Endothelial cell of umbilical vein (primary cell): ENCODE measurements around the gene FZD7. TPM values are rescaled to one million over a fixed set of nuclear protein-coding genes. Genes with fewer than 3 reads are reported as not detected.

Source experiments
- BruUV-seq: library from RNA; stranded (reverse); fragments of 400-500 nt; replicated peaks from 2 replicates; lab custom pipeline; 2021; lab: Mats Ljungman, UMichigan
- CTCF ChIA-PET: fragments of 300-600, 350-600 bp; sonication (Branson Sonifier 250); formaldehyde crosslinking; loops from one replicate; lab custom pipeline; 2021; ENCODE audit warnings: antibody characterized with exemption, inconsistent platforms; lab: Charles Lee
- POLR2A ChIA-PET: fragments of 300-600, 350-600 bp; sonication (Branson Sonifier 250); formaldehyde crosslinking; loops from one replicate; lab custom pipeline; 2021; ENCODE audit warnings: antibody characterized with exemption, inconsistent platforms; lab: Charles Lee
- DNase-seq: peaks from one replicate; pipeline ENCODE4 v3.0.0-alpha.2; 2011; ENCODE audit warnings: low read depth, low spot score
- FAIRE-seq: peaks from 2 replicates; lab custom pipeline; 2011; peaks lifted over from hg19 to GRCh38; lab: Jason Lieb, UNC
- H2AFZ ChIP-seq: 2 replicates; pipeline ENCODE4 v1.6.0; 2012; ENCODE audit warnings: low read depth, low read length, control low read depth, inconsistent platforms
- H3K27ac ChIP-seq: 2 replicates; pipeline ENCODE4 v1.5.1; 2011; ENCODE audit warnings: low read depth, mild to moderate bottlenecking, control low read depth, low read length, moderate library complexity; ENCODE audit not compliant: insufficient read depth
- H3K27me3 ChIP-seq, 2 experiments: 2 replicates each; pipeline versions ENCODE4 v1.6.0 to v1.6.1; 2011; ENCODE audit warnings: low read length in 2 of 2, mixed read lengths in 1 of 2; ENCODE audit not compliant: control insufficient read depth in 2 of 2, insufficient read depth in 2 of 2
- H3K36me3 ChIP-seq, 2 experiments: 2 replicates in 1 of 2; 3 replicates in 1 of 2; pipeline ENCODE4 v1.5.1; 2011; ENCODE audit warnings: low read length in 2 of 2, mild to moderate bottlenecking in 1 of 2, moderate library complexity in 1 of 2; ENCODE audit not compliant: control insufficient read depth in 2 of 2, insufficient read depth in 2 of 2; ENCODE audit errors: extremely low read depth in 1 of 2
- H3K4me1 ChIP-seq: 3 replicates; pipeline ENCODE4 v1.5.1; 2011; ENCODE audit warnings: mild to moderate bottlenecking, low read length; ENCODE audit not compliant: control insufficient read depth, insufficient read depth; ENCODE audit errors: extremely low read depth
- H3K4me2 ChIP-seq: 2 replicates; pipeline ENCODE4 v1.6.1; 2011; ENCODE audit warnings: low read length, control low read depth, mixed read lengths; ENCODE audit not compliant: insufficient read depth
- H3K4me3 ChIP-seq, 3 experiments: fragments of 200-600 bp in 1 of 3; sonication (generic), shearing (Covaris generic) in 1 of 3; replicated peaks in 1 of 3; 2 replicates each; pipeline ENCODE4 v1.5.1; 2011 to 2016; ENCODE audit warnings: control low read depth in 3 of 3, low read length in 3 of 3, mild to moderate bottlenecking in 2 of 3, inconsistent platforms in 1 of 3, low read depth in 1 of 3, moderate library complexity in 1 of 3; ENCODE audit not compliant: insufficient read depth in 1 of 3
- H3K79me2 ChIP-seq: 2 replicates; pipeline ENCODE4 v1.6.0; 2012; ENCODE audit warnings: low read length, inconsistent platforms; ENCODE audit not compliant: control insufficient read depth, insufficient read depth
- H3K9ac ChIP-seq: replicated peaks from 2 replicates; pipeline ENCODE3; 2011; ENCODE audit warnings: low read length, control low read depth; ENCODE audit not compliant: insufficient read depth; ENCODE audit errors: extremely low read depth
- H3K9me1 ChIP-seq: replicated peaks from 3 replicates; pipeline ENCODE4 v1.6.0; 2011; ENCODE audit warnings: mild to moderate bottlenecking, low read length; ENCODE audit not compliant: control insufficient read depth, insufficient read depth; ENCODE audit errors: extremely low read depth
- H3K9me3 ChIP-seq: replicated peaks from 2 replicates; pipeline ENCODE4 v1.5.1; 2012; ENCODE audit warnings: low read length, inconsistent platforms; ENCODE audit not compliant: control insufficient read depth, insufficient read depth
- H4K20me1 ChIP-seq: replicated peaks from 2 replicates; pipeline ENCODE3; 2011; ENCODE audit warnings: mild to moderate bottlenecking, low read length; ENCODE audit not compliant: control insufficient read depth, insufficient read depth; ENCODE audit errors: extremely low read depth
- CTCF ChIP-seq, 2 donors: IDR thresholded peaks; 1 replicate in 1 of 2; 2 replicates in 1 of 2; pipeline ENCODE4 v1.5.1; 2011; ENCODE audit warnings: low read length in 2 of 2, mild to moderate bottlenecking in 2 of 2, moderate library complexity in 2 of 2, control low read depth in 1 of 2, inconsistent platforms in 1 of 2, low read depth in 1 of 2; ENCODE audit not compliant: insufficient read depth in 1 of 2; ENCODE audit errors: extremely low read depth in 1 of 2
- EZH2 ChIP-seq: IDR thresholded peaks from 2 replicates; pipeline ENCODE4 v1.6.1; 2012; ENCODE audit warnings: borderline replicate concordance, low read depth, mild to moderate bottlenecking, moderate library complexity, low read length, inconsistent platforms; ENCODE audit not compliant: severe bottlenecking
- FOS ChIP-seq: IDR thresholded peaks from 2 replicates; pipeline ENCODE4 v1.6.1; 2011; ENCODE audit warnings: mild to moderate bottlenecking, low read length, moderate library complexity, borderline replicate concordance; ENCODE audit not compliant: insufficient read depth
- GATA2 ChIP-seq: IDR thresholded peaks from 2 replicates; pipeline ENCODE4 v1.7.0; 2011; ENCODE audit warnings: low read depth, mild to moderate bottlenecking, moderate library complexity, mixed read lengths, low read length; ENCODE audit not compliant: insufficient read length, insufficient read depth
- JUN ChIP-seq: IDR thresholded peaks from 2 replicates; pipeline ENCODE4 v1.6.1; 2011; ENCODE audit warnings: borderline replicate concordance, low read depth; ENCODE audit not compliant: insufficient read length, insufficient read depth
- MYC ChIP-seq: IDR thresholded peaks from one replicate; pipeline ENCODE4 v1.6.1; 2011; ENCODE audit warnings: mild to moderate bottlenecking, low read depth, low read length
- POLR2A ChIP-seq: IDR thresholded peaks from 2 replicates; pipeline ENCODE4 v1.6.1; 2012; ENCODE audit warnings: low read depth, mild to moderate bottlenecking, control low read depth, low read length
- POLR2AphosphoS5 ChIP-seq: IDR thresholded peaks from 2 replicates; pipeline ENCODE4 v1.6.1; 2012; ENCODE audit warnings: low read depth, mild to moderate bottlenecking, control low read depth, low read length, moderate library complexity; ENCODE audit not compliant: insufficient read depth
- dilution Hi-C: fragments of 300-500 bp; cut with MboI; formaldehyde crosslinking; loops from one replicate; pipeline ENCODE4 v1.15.0; 2019; ENCODE audit warnings: low sequenced_read_pairs; ENCODE audit not compliant: extremely low pct_ligation_motif_present
- intact Hi-C: fragments of 100-400 bp; cut with micrococcal nuclease; formaldehyde crosslinking; loops from one replicate; pipeline ENCODE4 v1.10.0; 2022
- polyA plus RNA-seq, 4 experiments: library from polyadenylated mRNA; depleted of rRNA in 3 of 4; stranded (reverse) in 3 of 4; unstranded in 1 of 4; fragments of >200 nt; gene quantifications; 2 replicates each; pipeline versions ENCODE4 v1.2.1 to v1.2.3, GENCODE V29; 2011 to 2012; ENCODE audit warnings: missing spikeins in 1 of 4
- total RNA-seq: library from RNA; stranded (reverse); gene quantifications from 2 replicates; pipeline ENCODE4 v1.2.3, GENCODE V29; 2021
- TF ChIP-seq, protein P1 (sequence below): IDR thresholded peaks from 2 replicates; pipeline ENCODE4 v1.6.1; 2011; ENCODE audit not compliant: insufficient read depth, insufficient read length

Gene FZD7
- total and polyA plus RNA-seq, 2 donors (not counting 3 experiments of a cell fraction or from before 2014, with no cell fraction given) = 0.15 to 0.29 TPM

GRCh38 chr2:201986463-201986735, 47.3 kb upstream of the FZD7 start:
- Histone ChIP-seq H2AFZ (no peak overlapping the region), H3K9ac (no peak overlapping the region), H3K4me3 (no peak overlapping the region), H3K27me3 (peaks cover under 1 to 1% of the 10 kb centered on the region in 2 experiments), H3K9me1 (no peaks in the 10 kb centered on the region), H3K4me1 (no peaks in the 10 kb centered on the region), H4K20me1 (no peaks in the 10 kb centered on the region), H3K4me2 (no peak overlapping the region), H3K27ac (no peak overlapping the region), H3K9me3 (no peaks in the 10 kb centered on the region), H3K36me3 (no peaks in the 10 kb centered on the region), H3K79me2 (no peaks in the 10 kb centered on the region)
- dilution Hi-C loops = no loop called here
- FAIRE-seq = no peak
- ChIA-PET POLR2A (interaction anchor here (0.5 to 0.6 kb wide), 2 partner anchors 13 to 99 kb away, joined by 3 to 4 read pairs; no protein-coding TSS in a partner anchor), CTCF (interaction anchor here (1.0 kb wide), 1 partner anchor 55 kb away, joined by 3 read pairs; no protein-coding TSS in a partner anchor)
- intact Hi-C loops = no loop called here
- no TSS peak for BruUV-seq
- no peak for DNase-seq
- TF ChIP-seq MYC (no peak), POLR2A (no peak), EZH2 (no peak), POLR2AphosphoS5 (no peak)
- TF ChIP-seq, protein P1, sequence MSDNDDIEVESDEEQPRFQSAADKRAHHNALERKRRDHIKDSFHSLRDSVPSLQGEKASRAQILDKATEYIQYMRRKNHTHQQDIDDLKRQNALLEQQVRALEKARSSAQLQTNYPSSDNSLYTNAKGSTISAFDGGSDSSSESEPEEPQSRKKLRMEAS = no peak

DNA sequence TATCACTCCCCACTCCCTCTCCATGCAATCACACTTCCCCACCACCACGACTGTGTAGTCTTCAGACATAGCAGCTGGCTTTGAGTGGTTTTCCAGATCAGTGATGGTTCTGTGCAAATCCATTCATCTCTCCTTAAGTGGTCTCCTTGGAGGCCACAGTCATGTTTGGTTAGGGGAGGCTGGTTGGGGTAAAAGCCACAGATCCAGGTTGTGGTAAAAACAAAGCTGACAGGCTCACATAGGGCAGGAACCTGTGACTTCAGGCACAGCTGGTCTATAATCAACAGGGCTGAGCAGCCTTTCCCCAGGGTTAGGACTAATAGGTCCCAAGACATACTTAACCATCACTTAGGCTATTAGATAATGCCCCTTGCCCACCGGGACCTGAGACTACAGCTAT, 46.2 kb upstream of the FZD7 start:
- dilution Hi-C loops (no loop called here), intact Hi-C loops (no loop called here)
- no peaks in the 10 kb centered on the region for H3K4me1 ChIP-seq
- no peak overlapping the region for H2AFZ ChIP-seq
- no peaks in the 10 kb centered on the region for H3K9me3 ChIP-seq
- DNase-seq (no peak), FAIRE-seq (no peak)
- peaks cover 0 to 2% of the 10 kb centered on the region in 2 experiments for H3K27me3 ChIP-seq
- no peaks in the 10 kb centered on the region for H3K79me2 ChIP-seq
- no peaks in the 10 kb centered on the region for H3K9me1 ChIP-seq
- H4K20me1 ChIP-seq = no peaks in the 10 kb centered on the region
- no peak overlapping the region for H3K27ac ChIP-seq
- TF ChIP-seq POLR2AphosphoS5 (no peak), GATA2 (no peak), EZH2 (no peak), POLR2A (no peak), CTCF (IDR thresholded peaks at IDR 0.05; ENCODE audit: extremely low read depth in 1 of 2, insufficient read depth in 1 of 2, low read depth in 1 of 2, low read length in 2 of 2) (no peak), FOS (no peak), MYC (no peak), JUN (no peak)
- TF ChIP-seq, protein P1 = no peak
- H3K4me3 ChIP-seq = no peak overlapping the region
- POLR2A ChIA-PET = no interaction called here
- H3K9ac ChIP-seq = no peak overlapping the region
- CTCF ChIA-PET = interaction anchor here (0.6 kb wide), 1 partner anchor 126 kb away, joined by 3 read pairs; no protein-coding TSS in a partner anchor
- H3K4me2 ChIP-seq = no peak overlapping the region
- no peaks in the 10 kb centered on the region for H3K36me3 ChIP-seq
- BruUV-seq = no TSS peak
